ENCODE measurements around the gene DIP2A. TPM values are rescaled to one million over a fixed set of nuclear protein-coding genes. Genes with fewer than 3 reads are reported as not detected.

DIP2A gene
- total RNA-seq, 1 experiment from 2014 or later = 22.9 TPM

GRCh38 chr21:46410516-46410915 is 48.2 kb upstream of the DIP2A start:
- no peaks in the 10 kb centered on the region for H3K4me1 ChIP-seq (ENCODE audit: control insufficient read depth, insufficient read depth, low read length)
- H3K27ac ChIP-seq (ENCODE audit: low read length) = no peak overlapping the region
- no peaks in the 10 kb centered on the region; the same call in 1 of the 2 replicates for H3K36me3 ChIP-seq (ENCODE audit: control insufficient read depth, insufficient read depth, low read length)
- ATAC-seq (no peak), DNase-seq (ENCODE audit: low read depth, low spot score) (no peak)
- intact Hi-C loops (cut with micrococcal nuclease; ENCODE audit: unreplicated experiment) (no loop called here), in situ Hi-C loops (cut with HindIII; ENCODE audit: low pct_unique_long_range_greater_than_20kb, low sequenced_read_pairs) (no loop called here)
- BruUV-seq (replicated peaks) = no TSS peak
- H3K27me3 ChIP-seq (ENCODE audit: control insufficient read depth, insufficient read depth, low read length) = no peaks in the 10 kb centered on the region
- no peaks in the 10 kb centered on the region for H3K9me3 ChIP-seq (ENCODE audit: control insufficient read depth, insufficient read depth, low read depth, low read length)
- POLR2A ChIA-PET = no interaction called here
- CTCF ChIA-PET = no interaction called here
- no peak overlapping the region for H3K4me3 ChIP-seq (ENCODE audit: low read depth in 2 of 2, low read length in 2 of 2)
- no peak for TF ChIP-seq TCF7L2 (IDR thresholded peaks at IDR 0.05; ENCODE audit: low read depth, low read length)
- TF ChIP-seq, protein P1, sequence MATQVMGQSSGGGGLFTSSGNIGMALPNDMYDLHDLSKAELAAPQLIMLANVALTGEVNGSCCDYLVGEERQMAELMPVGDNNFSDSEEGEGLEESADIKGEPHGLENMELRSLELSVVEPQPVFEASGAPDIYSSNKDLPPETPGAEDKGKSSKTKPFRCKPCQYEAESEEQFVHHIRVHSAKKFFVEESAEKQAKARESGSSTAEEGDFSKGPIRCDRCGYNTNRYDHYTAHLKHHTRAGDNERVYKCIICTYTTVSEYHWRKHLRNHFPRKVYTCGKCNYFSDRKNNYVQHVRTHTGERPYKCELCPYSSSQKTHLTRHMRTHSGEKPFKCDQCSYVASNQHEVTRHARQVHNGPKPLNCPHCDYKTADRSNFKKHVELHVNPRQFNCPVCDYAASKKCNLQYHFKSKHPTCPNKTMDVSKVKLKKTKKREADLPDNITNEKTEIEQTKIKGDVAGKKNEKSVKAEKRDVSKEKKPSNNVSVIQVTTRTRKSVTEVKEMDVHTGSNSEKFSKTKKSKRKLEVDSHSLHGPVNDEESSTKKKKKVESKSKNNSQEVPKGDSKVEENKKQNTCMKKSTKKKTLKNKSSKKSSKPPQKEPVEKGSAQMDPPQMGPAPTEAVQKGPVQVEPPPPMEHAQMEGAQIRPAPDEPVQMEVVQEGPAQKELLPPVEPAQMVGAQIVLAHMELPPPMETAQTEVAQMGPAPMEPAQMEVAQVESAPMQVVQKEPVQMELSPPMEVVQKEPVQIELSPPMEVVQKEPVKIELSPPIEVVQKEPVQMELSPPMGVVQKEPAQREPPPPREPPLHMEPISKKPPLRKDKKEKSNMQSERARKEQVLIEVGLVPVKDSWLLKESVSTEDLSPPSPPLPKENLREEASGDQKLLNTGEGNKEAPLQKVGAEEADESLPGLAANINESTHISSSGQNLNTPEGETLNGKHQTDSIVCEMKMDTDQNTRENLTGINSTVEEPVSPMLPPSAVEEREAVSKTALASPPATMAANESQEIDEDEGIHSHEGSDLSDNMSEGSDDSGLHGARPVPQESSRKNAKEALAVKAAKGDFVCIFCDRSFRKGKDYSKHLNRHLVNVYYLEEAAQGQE (IDR thresholded peaks at IDR 0.05; ENCODE audit: insufficient read depth in 1 of 2, low read depth in 2 of 2, low read length in 1 of 2) = no peak
- no peak for TF ChIP-seq SIN3A (IDR thresholded peaks at IDR 0.05; ENCODE audit: borderline replicate concordance, insufficient read depth, low read depth, low read length)
- no peak for TF ChIP-seq POLR2AphosphoS5 (IDR thresholded peaks at IDR 0.05; ENCODE audit: low read depth, low read length)
- TF ChIP-seq, protein P2, sequence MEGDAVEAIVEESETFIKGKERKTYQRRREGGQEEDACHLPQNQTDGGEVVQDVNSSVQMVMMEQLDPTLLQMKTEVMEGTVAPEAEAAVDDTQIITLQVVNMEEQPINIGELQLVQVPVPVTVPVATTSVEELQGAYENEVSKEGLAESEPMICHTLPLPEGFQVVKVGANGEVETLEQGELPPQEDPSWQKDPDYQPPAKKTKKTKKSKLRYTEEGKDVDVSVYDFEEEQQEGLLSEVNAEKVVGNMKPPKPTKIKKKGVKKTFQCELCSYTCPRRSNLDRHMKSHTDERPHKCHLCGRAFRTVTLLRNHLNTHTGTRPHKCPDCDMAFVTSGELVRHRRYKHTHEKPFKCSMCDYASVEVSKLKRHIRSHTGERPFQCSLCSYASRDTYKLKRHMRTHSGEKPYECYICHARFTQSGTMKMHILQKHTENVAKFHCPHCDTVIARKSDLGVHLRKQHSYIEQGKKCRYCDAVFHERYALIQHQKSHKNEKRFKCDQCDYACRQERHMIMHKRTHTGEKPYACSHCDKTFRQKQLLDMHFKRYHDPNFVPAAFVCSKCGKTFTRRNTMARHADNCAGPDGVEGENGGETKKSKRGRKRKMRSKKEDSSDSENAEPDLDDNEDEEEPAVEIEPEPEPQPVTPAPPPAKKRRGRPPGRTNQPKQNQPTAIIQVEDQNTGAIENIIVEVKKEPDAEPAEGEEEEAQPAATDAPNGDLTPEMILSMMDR (IDR thresholded peaks at IDR 0.05) = no peak

- intact Hi-C loops (cut with micrococcal nuclease; ENCODE audit: unreplicated experiment) = no loop called here
- TSS peak; percentile 92 for BruUV-seq (replicated peaks)
- ATAC-seq (no peak), DNase-seq (ENCODE audit: low read depth, low spot score) (no peak)
- POLR2A ChIA-PET = no interaction called here
- H3K9me3 ChIP-seq (ENCODE audit: control insufficient read depth, insufficient read depth, low read depth, low read length) = no peaks in the 10 kb centered on the region
- no peaks in the 10 kb centered on the region; the same call in 1 of the 2 replicates for H3K36me3 ChIP-seq (ENCODE audit: control insufficient read depth, insufficient read depth, low read length)
- H3K27ac ChIP-seq (ENCODE audit: low read length) = no peak overlapping the region
- no peak overlapping the region for H3K4me3 ChIP-seq (ENCODE audit: low read depth in 2 of 2, low read length in 2 of 2)
- no peak for TF ChIP-seq POLR2AphosphoS5 (IDR thresholded peaks at IDR 0.05; ENCODE audit: low read depth, low read length)
- TF ChIP-seq, protein P2 (IDR thresholded peaks at IDR 0.05) = no peak
- no peak for TF ChIP-seq SIN3A (IDR thresholded peaks at IDR 0.05; ENCODE audit: borderline replicate concordance, insufficient read depth, low read depth, low read length)
- no peak for TF ChIP-seq TCF7L2 (IDR thresholded peaks at IDR 0.05; ENCODE audit: low read depth, low read length)
- TF ChIP-seq, protein P1 (IDR thresholded peaks at IDR 0.05; ENCODE audit: insufficient read depth in 1 of 2, low read depth in 2 of 2, low read length in 1 of 2) = no peak
- H3K27me3 ChIP-seq (ENCODE audit: control insufficient read depth, insufficient read depth, low read length) = no peaks in the 10 kb centered on the region
- CTCF ChIA-PET = no interaction called here
- no peaks in the 10 kb centered on the region for H3K4me1 ChIP-seq (ENCODE audit: control insufficient read depth, insufficient read depth, low read length)
- in situ Hi-C loops (cut with HindIII; ENCODE audit: low pct_unique_long_range_greater_than_20kb, low sequenced_read_pairs) = no loop called here
Measured at GRCh38 chr21:46411236-46411635, 47.5 kb upstream of the DIP2A start.
